Ishikawa (cell line): ENCODE measurements around the gene IRAK2.

Experiments used
- CEBPB ChIP-seq: IDR thresholded peaks from 2 replicates; pipeline ENCODE4 v1.6.1; 2012
- CREB1 ChIP-seq: IDR thresholded peaks from 2 replicates; pipeline ENCODE4 v1.6.1; 2012; ENCODE audit warnings: low read depth
- EP300 ChIP-seq: IDR thresholded peaks from 2 replicates; pipeline ENCODE4 v1.6.1; 2012; ENCODE audit warnings: borderline replicate concordance
- FOXM1 ChIP-seq: IDR thresholded peaks from 2 replicates; pipeline ENCODE4 v1.6.1; 2012; ENCODE audit warnings: low read depth, borderline replicate concordance
- RAD21 ChIP-seq: IDR thresholded peaks from 2 replicates; pipeline ENCODE4 v1.6.1; 2012; ENCODE audit warnings: low read depth
- TAF1 ChIP-seq: IDR thresholded peaks from 2 replicates; pipeline ENCODE4 v1.6.1; 2012; ENCODE audit warnings: low read depth, mild to moderate bottlenecking
- TEAD4 ChIP-seq: IDR thresholded peaks from 2 replicates; pipeline ENCODE4 v1.6.1; 2012
- YY1 ChIP-seq: IDR thresholded peaks from 2 replicates; pipeline ENCODE4 v1.6.1; 2012; ENCODE audit warnings: low read depth
- TF ChIP-seq, protein P1 (sequence below): IDR thresholded peaks from 2 replicates; pipeline ENCODE4 v1.6.1; 2012; ENCODE audit warnings: low read depth, mild to moderate bottlenecking
- TF ChIP-seq, protein P2 (sequence below): IDR thresholded peaks from 2 replicates; pipeline ENCODE4 v1.6.1; 2012

DNA sequence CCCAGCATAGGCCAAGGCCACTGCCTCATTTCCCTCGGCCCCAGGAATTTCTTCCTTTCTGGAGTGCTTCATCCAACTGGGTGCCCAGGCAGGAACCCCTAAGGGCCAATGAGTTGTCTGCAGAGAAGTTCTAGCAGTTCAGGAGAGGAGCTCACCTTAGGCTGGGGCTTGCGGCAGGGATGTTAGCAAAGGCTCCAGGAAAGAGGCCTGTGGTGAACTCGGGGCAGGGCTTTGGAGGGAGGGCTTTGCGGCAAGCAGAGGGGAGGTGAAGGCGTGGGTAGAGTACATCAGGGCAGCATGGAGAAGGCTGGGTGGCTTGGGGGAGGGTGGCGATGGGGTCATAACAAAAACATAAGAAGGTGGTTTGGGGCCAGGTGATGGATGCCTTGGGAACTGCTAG, 126.9 kb downstream of the IRAK2 start:
- TF ChIP-seq TEAD4: no peak
- TF ChIP-seq, protein P1, sequence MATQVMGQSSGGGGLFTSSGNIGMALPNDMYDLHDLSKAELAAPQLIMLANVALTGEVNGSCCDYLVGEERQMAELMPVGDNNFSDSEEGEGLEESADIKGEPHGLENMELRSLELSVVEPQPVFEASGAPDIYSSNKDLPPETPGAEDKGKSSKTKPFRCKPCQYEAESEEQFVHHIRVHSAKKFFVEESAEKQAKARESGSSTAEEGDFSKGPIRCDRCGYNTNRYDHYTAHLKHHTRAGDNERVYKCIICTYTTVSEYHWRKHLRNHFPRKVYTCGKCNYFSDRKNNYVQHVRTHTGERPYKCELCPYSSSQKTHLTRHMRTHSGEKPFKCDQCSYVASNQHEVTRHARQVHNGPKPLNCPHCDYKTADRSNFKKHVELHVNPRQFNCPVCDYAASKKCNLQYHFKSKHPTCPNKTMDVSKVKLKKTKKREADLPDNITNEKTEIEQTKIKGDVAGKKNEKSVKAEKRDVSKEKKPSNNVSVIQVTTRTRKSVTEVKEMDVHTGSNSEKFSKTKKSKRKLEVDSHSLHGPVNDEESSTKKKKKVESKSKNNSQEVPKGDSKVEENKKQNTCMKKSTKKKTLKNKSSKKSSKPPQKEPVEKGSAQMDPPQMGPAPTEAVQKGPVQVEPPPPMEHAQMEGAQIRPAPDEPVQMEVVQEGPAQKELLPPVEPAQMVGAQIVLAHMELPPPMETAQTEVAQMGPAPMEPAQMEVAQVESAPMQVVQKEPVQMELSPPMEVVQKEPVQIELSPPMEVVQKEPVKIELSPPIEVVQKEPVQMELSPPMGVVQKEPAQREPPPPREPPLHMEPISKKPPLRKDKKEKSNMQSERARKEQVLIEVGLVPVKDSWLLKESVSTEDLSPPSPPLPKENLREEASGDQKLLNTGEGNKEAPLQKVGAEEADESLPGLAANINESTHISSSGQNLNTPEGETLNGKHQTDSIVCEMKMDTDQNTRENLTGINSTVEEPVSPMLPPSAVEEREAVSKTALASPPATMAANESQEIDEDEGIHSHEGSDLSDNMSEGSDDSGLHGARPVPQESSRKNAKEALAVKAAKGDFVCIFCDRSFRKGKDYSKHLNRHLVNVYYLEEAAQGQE: no peak
- no peak for TF ChIP-seq FOXM1
- no peak for TF ChIP-seq YY1
- TF ChIP-seq TAF1: no peak
- TF ChIP-seq CREB1: no peak
- TF ChIP-seq CEBPB: no peak
- TF ChIP-seq EP300: no peak
- TF ChIP-seq, protein P2, sequence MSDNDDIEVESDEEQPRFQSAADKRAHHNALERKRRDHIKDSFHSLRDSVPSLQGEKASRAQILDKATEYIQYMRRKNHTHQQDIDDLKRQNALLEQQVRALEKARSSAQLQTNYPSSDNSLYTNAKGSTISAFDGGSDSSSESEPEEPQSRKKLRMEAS: no peak
- TF ChIP-seq RAD21: no peak
